ENCODE results near the gene IFNA1. TPM values are rescaled to one million over a fixed set of nuclear protein-coding genes. Genes with fewer than 3 reads are reported as not detected.

IFNA1 gene
- total RNA-seq, 1 experiment from 2014 or later = not detected

DNA sequence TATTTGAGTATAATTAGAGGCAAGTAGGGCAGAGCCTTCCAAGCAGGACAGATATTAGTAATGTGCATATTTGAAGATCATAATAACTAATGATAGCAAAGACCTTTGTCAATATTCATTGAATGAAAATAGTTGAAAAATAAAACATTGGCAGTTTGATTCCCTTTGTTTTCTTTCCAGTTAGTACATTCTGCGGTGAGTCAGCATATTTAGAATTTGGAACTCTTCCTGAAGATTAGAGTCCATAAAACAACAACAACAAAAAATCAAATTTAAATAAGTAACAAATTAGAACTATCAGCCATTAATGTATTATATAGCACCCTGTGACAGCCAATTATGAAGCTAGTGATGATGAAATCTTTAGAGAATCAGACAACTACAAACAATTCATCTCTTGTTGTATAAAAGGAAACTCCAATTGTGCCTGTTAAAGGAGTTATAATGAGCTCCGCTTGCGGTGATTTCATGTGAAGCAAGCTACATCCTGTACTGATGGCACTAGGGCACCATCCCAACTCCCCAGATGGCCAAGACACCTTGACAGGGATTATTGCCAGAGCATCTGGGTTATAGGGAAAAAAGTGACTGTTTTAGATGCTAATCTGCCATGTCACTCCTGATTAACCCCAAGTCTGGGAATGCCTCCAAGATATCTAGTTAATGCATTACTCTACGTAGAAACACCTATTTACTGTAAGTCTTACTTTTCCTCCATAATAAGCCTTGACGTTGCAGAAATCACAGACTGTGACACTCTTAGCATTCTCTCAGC lies 24.6 kb upstream of the IFNA1 start:
- no peaks in the 10 kb centered on the region for H3K27me3 Mint-ChIP-seq (ENCODE audit: unreplicated experiment)
- peaks cover 37% of the 10 kb centered on the region for H3K4me1 Mint-ChIP-seq (ENCODE audit: low read depth, unreplicated experiment)
- H3K9me3 Mint-ChIP-seq (ENCODE audit: low read depth, unreplicated experiment) = no peaks in the 10 kb centered on the region
- DNase-seq = peak; percentile 18
- TF ChIP-seq CTCF (IDR thresholded peaks at IDR 0.05; ENCODE audit: unreplicated experiment) = no peak
- H3K27ac Mint-ChIP-seq (ENCODE audit: unreplicated experiment) = peak overlapping the region; percentile 69
- intact Hi-C loops (cut with micrococcal nuclease; ENCODE audit: unreplicated experiment) = no loop called here
- CTCF ChIA-PET = interaction anchor here (1.4 kb wide), 1 partner anchor 19 kb away, joined by 5 read pairs; no protein-coding TSS in a partner anchor
- no peaks in the 10 kb centered on the region for H3K36me3 Mint-ChIP-seq (ENCODE audit: insufficient read depth, unreplicated experiment)
- no peak overlapping the region for H3K4me3 Mint-ChIP-seq (ENCODE audit: low read depth, unreplicated experiment)
- BruUV-seq (replicated peaks) = no TSS peak

- intact Hi-C loops (cut with micrococcal nuclease; ENCODE audit: unreplicated experiment) = no loop called here
- H3K4me1 Mint-ChIP-seq (ENCODE audit: low read depth, unreplicated experiment) = no peaks in the 10 kb centered on the region
- TF ChIP-seq CTCF (IDR thresholded peaks at IDR 0.05; ENCODE audit: unreplicated experiment) = no peak
- no peaks in the 10 kb centered on the region for H3K36me3 Mint-ChIP-seq (ENCODE audit: insufficient read depth, unreplicated experiment)
- no peak overlapping the region for H3K27ac Mint-ChIP-seq (ENCODE audit: unreplicated experiment)
- BruUV-seq (replicated peaks) = no TSS peak
- H3K9me3 Mint-ChIP-seq (ENCODE audit: low read depth, unreplicated experiment) = no peaks in the 10 kb centered on the region
- H3K4me3 Mint-ChIP-seq (ENCODE audit: low read depth, unreplicated experiment) = no peak overlapping the region
- CTCF ChIA-PET = no interaction called here
- peaks cover 8% of the 10 kb centered on the region for H3K27me3 Mint-ChIP-seq (ENCODE audit: unreplicated experiment)
- DNase-seq = no peak
These were observed 12.0 kb upstream of the IFNA1 start for GRCh38 chr9:21428235-21428634.

DNA sequence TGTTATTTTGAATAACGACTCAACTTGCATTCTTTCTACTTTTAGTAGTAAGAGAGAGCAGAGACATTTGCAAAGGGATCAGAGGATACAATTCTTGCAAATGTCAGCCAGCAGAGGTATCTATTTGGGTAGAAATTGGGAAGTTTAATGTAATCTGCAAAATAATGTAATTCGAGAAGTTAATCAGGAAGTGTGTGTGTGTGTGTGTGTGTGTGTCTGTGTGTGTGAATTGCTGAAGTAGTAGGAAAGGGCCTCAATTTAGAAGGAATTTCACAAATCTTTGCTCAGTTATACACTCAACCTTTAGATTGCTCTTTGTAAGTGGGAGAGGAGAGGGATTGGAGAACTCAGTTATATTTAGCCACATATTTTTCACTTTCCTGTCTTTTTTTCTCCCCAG lies 11.0 kb upstream of the IFNA1 start:
- Mint-ChIP-seq H3K27ac (ENCODE audit: unreplicated experiment) (no peak overlapping the region), H3K9me3 (ENCODE audit: low read depth, unreplicated experiment) (no peaks in the 10 kb centered on the region), H3K4me3 (ENCODE audit: low read depth, unreplicated experiment) (no peak overlapping the region), H3K36me3 (ENCODE audit: insufficient read depth, unreplicated experiment) (no peaks in the 10 kb centered on the region), H3K4me1 (ENCODE audit: low read depth, unreplicated experiment) (no peaks in the 10 kb centered on the region), H3K27me3 (ENCODE audit: unreplicated experiment) (peaks cover 8% of the 10 kb centered on the region)
- DNase-seq = no peak
- intact Hi-C loops (cut with micrococcal nuclease; ENCODE audit: unreplicated experiment) = no loop called here
- CTCF ChIA-PET = no interaction called here
- no peak for TF ChIP-seq CTCF (IDR thresholded peaks at IDR 0.05; ENCODE audit: unreplicated experiment)
- no TSS peak for BruUV-seq (replicated peaks)

DNA sequence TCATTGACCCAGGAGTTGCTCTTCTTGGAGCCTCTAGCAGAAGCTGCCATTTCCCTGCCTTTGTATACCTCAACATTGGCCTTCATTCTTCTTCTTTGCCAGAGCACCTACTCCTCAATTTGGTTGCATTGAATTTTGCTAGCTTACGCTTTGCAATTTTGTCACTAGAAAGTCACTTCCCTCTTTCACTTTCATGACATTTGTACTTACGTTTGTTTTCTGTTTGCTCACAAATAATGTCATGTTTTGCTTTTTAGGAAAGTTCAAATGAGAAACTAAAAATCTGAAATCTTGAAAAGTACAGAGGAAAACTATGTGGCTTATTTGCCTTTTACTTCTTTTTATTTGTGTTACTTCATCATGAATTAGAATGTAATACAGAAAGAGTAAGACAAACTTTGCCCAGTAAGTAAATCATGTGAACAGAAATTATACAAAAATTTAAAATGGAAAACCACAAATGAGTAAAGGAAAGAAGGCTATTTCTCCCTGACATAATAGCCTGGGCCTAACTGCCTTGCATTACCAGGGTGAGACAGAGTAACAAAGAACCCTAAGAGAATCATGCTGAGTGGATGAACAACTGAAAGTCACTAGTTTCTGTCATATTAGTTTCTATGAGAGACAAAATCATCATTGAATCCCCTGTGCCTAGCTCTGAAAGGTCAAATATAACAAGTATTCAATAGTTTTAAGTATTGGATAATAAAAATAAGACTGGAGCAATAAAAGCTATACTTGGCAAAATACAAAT lies 7.4 kb upstream of the IFNA1 start:
- CTCF ChIA-PET = no interaction called here
- Mint-ChIP-seq H3K4me3 (ENCODE audit: low read depth, unreplicated experiment) (no peak overlapping the region), H3K9me3 (ENCODE audit: low read depth, unreplicated experiment) (no peaks in the 10 kb centered on the region), H3K27ac (ENCODE audit: unreplicated experiment) (no peak overlapping the region), H3K36me3 (ENCODE audit: insufficient read depth, unreplicated experiment) (no peaks in the 10 kb centered on the region), H3K4me1 (ENCODE audit: low read depth, unreplicated experiment) (no peaks in the 10 kb centered on the region), H3K27me3 (ENCODE audit: unreplicated experiment) (no peaks in the 10 kb centered on the region)
- DNase-seq = no peak
- no peak for TF ChIP-seq CTCF (IDR thresholded peaks at IDR 0.05; ENCODE audit: unreplicated experiment)
- intact Hi-C loops (cut with micrococcal nuclease; ENCODE audit: unreplicated experiment) = loop anchor here (10.0 kb wide), 2 partner anchors 108 to 198 kb away; no protein-coding TSS in a partner anchor
- no TSS peak for BruUV-seq (replicated peaks)

Data from Calu3 (cell line).